Bronchial epithelial cell (primary cell): Measurements from ENCODE around the gene ATP8A1. TPM values are rescaled to one million over a fixed set of nuclear protein-coding genes. Genes with fewer than 3 reads are reported as not detected.
A peak's percentile ranks its signal among the peaks of the same experiment; 100 is the strongest.
"Not testable (repeated sequence)": the region's sequence is repeated elsewhere in the genome, so short reads cannot be mapped to it uniquely, and the experiment has no call there.

Experiments
- DNase-seq: peaks from one replicate; pipeline ENCODE4 v3.0.0-alpha.2; 2010; ENCODE audit warnings: low read depth
- FAIRE-seq: peaks from 2 replicates; lab custom pipeline; 2011; peaks lifted over from hg19 to GRCh38; lab: Jason Lieb, UNC
- H3K27me3 ChIP-seq: 2 replicates; pipeline ENCODE4 v1.5.1; 2011; ENCODE audit warnings: low read length; ENCODE audit not compliant: control insufficient read depth, insufficient read depth
- H3K36me3 ChIP-seq: 2 replicates; pipeline ENCODE4 v1.5.1; 2011; ENCODE audit warnings: low read length; ENCODE audit not compliant: control insufficient read depth, insufficient read depth
- H3K4me3 ChIP-seq: 2 replicates; pipeline ENCODE4 v1.5.1; 2011; ENCODE audit warnings: mild to moderate bottlenecking, low read depth, low read length, control low read depth
- total RNA-seq: library from RNA; depleted of rRNA; stranded (reverse); fragments of >200 nt; gene quantifications from 2 replicates; pipeline ENCODE4 v1.2.1, GENCODE V29; 2014
- TF ChIP-seq, protein P1 (sequence below): IDR thresholded peaks from 2 replicates; pipeline ENCODE4 v1.5.1; 2011; ENCODE audit warnings: mild to moderate bottlenecking, moderate library complexity, low read length, control low read depth, inconsistent platforms; ENCODE audit not compliant: insufficient read depth, severe bottlenecking

The ATP8A1 gene
- 1.4 and 2.1 TPM in 2 replicates for total RNA-seq

- H3K27me3 ChIP-seq: peaks cover 2% of the 10 kb centered on the region
- no peaks in the 10 kb centered on the region for H3K36me3 ChIP-seq
- FAIRE-seq: no peak
- H3K4me3 ChIP-seq: peak within 1 kb of the TSS; percentile 66
- TF ChIP-seq, protein P1, sequence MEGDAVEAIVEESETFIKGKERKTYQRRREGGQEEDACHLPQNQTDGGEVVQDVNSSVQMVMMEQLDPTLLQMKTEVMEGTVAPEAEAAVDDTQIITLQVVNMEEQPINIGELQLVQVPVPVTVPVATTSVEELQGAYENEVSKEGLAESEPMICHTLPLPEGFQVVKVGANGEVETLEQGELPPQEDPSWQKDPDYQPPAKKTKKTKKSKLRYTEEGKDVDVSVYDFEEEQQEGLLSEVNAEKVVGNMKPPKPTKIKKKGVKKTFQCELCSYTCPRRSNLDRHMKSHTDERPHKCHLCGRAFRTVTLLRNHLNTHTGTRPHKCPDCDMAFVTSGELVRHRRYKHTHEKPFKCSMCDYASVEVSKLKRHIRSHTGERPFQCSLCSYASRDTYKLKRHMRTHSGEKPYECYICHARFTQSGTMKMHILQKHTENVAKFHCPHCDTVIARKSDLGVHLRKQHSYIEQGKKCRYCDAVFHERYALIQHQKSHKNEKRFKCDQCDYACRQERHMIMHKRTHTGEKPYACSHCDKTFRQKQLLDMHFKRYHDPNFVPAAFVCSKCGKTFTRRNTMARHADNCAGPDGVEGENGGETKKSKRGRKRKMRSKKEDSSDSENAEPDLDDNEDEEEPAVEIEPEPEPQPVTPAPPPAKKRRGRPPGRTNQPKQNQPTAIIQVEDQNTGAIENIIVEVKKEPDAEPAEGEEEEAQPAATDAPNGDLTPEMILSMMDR: no peak
- DNase-seq: peak; percentile 47
Observed at GRCh38 chr4:42656944-42657792, at the start of gene ATP8A1. ATP8A1 (minus strand) TSS chr4:42657105; CDS start chr4:42656873, 232 bp downstream.

DNA sequence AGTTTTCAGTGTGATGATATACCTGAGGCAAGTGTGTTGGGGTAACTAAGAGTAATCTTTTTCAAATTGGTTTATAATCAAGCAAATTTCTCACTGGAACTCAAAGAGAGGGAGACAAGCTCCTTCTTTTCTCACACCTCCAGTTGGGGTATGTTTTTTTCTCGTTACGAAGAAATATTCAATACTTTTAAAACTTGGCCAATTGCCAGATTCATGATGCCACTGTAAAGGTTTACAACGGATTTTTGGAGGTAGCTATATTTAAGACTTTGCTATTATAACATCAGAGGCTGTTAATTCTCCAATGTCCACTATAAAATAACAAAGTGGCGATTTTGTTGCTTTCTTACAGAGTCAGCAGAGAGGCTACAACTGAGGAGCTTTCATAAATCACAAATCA, 49.2 kb upstream of the ATP8A1 start:
- H3K27me3 ChIP-seq: no peaks in the 10 kb centered on the region
- DNase-seq (no peak), FAIRE-seq (no peak)
- TF ChIP-seq, protein P1: no peak
- H3K4me3 ChIP-seq: no peak overlapping the region
- H3K36me3 ChIP-seq: no peaks in the 10 kb centered on the region

- Histone ChIP-seq H3K4me3 (no peak overlapping the region), H3K27me3 (no peaks in the 10 kb centered on the region), H3K36me3 (no peaks in the 10 kb centered on the region)
- no peak for DNase-seq
- TF ChIP-seq, protein P1: no peak
- no peak for FAIRE-seq
Observed at GRCh38 chr4:42703813-42704212, 46.9 kb upstream of the ATP8A1 start.

GRCh38 chr4:42702895-42703294, 46.0 kb upstream of the ATP8A1 start:
- FAIRE-seq: no peak
- no peak for DNase-seq
- Histone ChIP-seq H3K4me3 (no peak overlapping the region), H3K27me3 (no peaks in the 10 kb centered on the region), H3K36me3 (no peaks in the 10 kb centered on the region)
- TF ChIP-seq, protein P1: no peak

- FAIRE-seq, DNase-seq, H3K27me3 ChIP-seq, H3K4me3 ChIP-seq, H3K36me3 ChIP-seq: not testable (repeated sequence)
Observed at GRCh38 chr4:42701780-42702179, 44.9 kb upstream of the ATP8A1 start.

DNA sequence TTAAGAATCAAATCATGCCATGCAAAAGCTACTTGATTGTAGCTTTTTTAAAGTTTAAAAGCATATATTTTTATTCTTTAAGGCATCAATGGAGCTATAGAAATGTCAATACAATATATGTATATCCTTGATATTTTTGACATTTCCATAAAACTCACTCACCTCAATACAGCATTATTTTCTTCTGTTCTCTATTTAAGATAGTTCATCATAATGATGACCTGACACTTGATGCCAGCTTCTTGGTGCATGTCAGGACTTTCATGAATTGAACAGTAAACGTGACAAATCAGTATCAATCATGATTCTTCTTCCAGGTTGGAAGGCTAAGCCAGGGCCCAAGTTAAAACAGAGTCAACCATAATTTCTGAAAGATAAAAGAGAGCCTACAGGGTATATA, 33.6 kb upstream of the ATP8A1 start:
- TF ChIP-seq, protein P1: no peak
- no peaks in the 10 kb centered on the region for H3K36me3 ChIP-seq
- FAIRE-seq (no peak), DNase-seq (no peak)
- H3K4me3 ChIP-seq: no peak overlapping the region
- no peaks in the 10 kb centered on the region for H3K27me3 ChIP-seq
